CD4-positive, alpha-beta T cell treated with Interleukin-4 for 1 hour (primary cell): Measurements from ENCODE around the gene FGF14.
"Not testable (repeated sequence)": the region's sequence is repeated elsewhere in the genome, so short reads cannot be mapped to it uniquely, and the experiment has no call there.

ENCODE experiments used
- DNase-seq, 2 donors: peaks; one replicate each; pipeline ENCODE4 v3.0.0-alpha.2; 2020 to 2022

The FGF14 gene

GRCh38 chr13:101838323-101838722 lies 563.5 kb downstream of the FGF14 start:
- no peak for DNase-seq

- DNase-seq, result not testable (repeated sequence)
These were observed 564.1 kb downstream of the FGF14 start for GRCh38 chr13:101837778-101838177.

GRCh38 chr13:101837288-101837687 lies 564.6 kb downstream of the FGF14 start:
- no peak for DNase-seq

GRCh38 chr13:101835920-101836319 lies 565.9 kb downstream of the FGF14 start:
- no peak for DNase-seq

- DNase-seq, result no peak
These were observed 568.2 kb downstream of the FGF14 start for GRCh38 chr13:101833671-101834070.

- no peak for DNase-seq
These were observed 571.8 kb downstream of the FGF14 start for GRCh38 chr13:101830035-101830434.

- DNase-seq, result no peak
These were observed 572.4 kb downstream of the FGF14 start for GRCh38 chr13:101829484-101829883.

GRCh38 chr13:101828119-101828518 lies 573.7 kb downstream of the FGF14 start:
- DNase-seq, result no peak

- DNase-seq, result no peak
These were observed 584.0 kb downstream of the FGF14 start for GRCh38 chr13:101817898-101818297.

GRCh38 chr13:101811881-101812280 lies 590.0 kb downstream of the FGF14 start:
- DNase-seq, result no peak

- DNase-seq, result no peak
These were observed 590.5 kb downstream of the FGF14 start for GRCh38 chr13:101811284-101811839.

GRCh38 chr13:101799196-101799595 lies 602.7 kb downstream of the FGF14 start:
- DNase-seq, result no peak

- DNase-seq, result no peak
These were observed 603.4 kb downstream of the FGF14 start for GRCh38 chr13:101798437-101798836.

- no peak for DNase-seq
These were observed 606.4 kb downstream of the FGF14 start for GRCh38 chr13:101795460-101795859.

- DNase-seq, result no peak
These were observed 606.8 kb downstream of the FGF14 start for GRCh38 chr13:101795025-101795424.

GRCh38 chr13:101792189-101792588 lies 609.7 kb downstream of the FGF14 start:
- DNase-seq, result no peak

- DNase-seq, result no peak
These were observed 616.0 kb downstream of the FGF14 start for GRCh38 chr13:101785858-101786257.

GRCh38 chr13:101784313-101784712 lies 617.5 kb downstream of the FGF14 start:
- DNase-seq, result no peak

GRCh38 chr13:101783554-101783953 lies 618.3 kb downstream of the FGF14 start:
- no peak for DNase-seq

GRCh38 chr13:101780211-101780610 lies 621.6 kb downstream of the FGF14 start:
- no peak for DNase-seq

GRCh38 chr13:101779147-101779546 lies 622.7 kb downstream of the FGF14 start:
- DNase-seq, result no peak

GRCh38 chr13:101775267-101775666 lies 626.6 kb downstream of the FGF14 start:
- DNase-seq, result no peak

- DNase-seq, result no peak
These were observed 627.5 kb downstream of the FGF14 start for GRCh38 chr13:101774393-101774792.

- no peak for DNase-seq
These were observed 628.8 kb downstream of the FGF14 start for GRCh38 chr13:101773062-101773461.

GRCh38 chr13:101767131-101767530 lies 634.7 kb downstream of the FGF14 start:
- DNase-seq, result no peak

GRCh38 chr13:101763191-101763590 lies 638.7 kb downstream of the FGF14 start:
- DNase-seq, result no peak
